Sigmoid colon (tissue), 4 donors: Measurements from ENCODE around the gene YARS1.

Experiments used
- EP300 ChIP-seq, 4 donors: sonication (generic); formaldehyde crosslinking; IDR thresholded peaks; one replicate each; pipeline ENCODE4 v1.6.1; 2017; ENCODE audit warnings: antibody characterized with exemption in 4 of 4
- POLR2AphosphoS5 ChIP-seq, 4 donors: sonication (generic); formaldehyde crosslinking; IDR thresholded peaks; one replicate each; pipeline ENCODE4 v1.6.1; 2017; ENCODE audit warnings: antibody characterized with exemption in 4 of 4

GRCh38 chr1:32830092-32830852 is 13.1 kb upstream of the YARS1 start:
- TF ChIP-seq POLR2AphosphoS5 (IDR thresholded peaks at IDR 0.05), result no peak
- no peak for TF ChIP-seq EP300 (IDR thresholded peaks at IDR 0.05)
